Keratinocyte (primary cell): ENCODE results near the gene RPL31. TPM values are rescaled to one million over a fixed set of nuclear protein-coding genes. Genes with fewer than 3 reads are reported as not detected.

Experiments
- DNase-seq: peaks from one replicate; pipeline ENCODE4 v3.0.0-alpha.2; 2011; ENCODE audit warnings: low read depth, missing footprints, low spot score
- FAIRE-seq: peaks from 2 replicates; lab custom pipeline; 2011; peaks lifted over from hg19 to GRCh38; lab: Jason Lieb, UNC
- H2AFZ ChIP-seq: 2 replicates; pipeline ENCODE4 v1.6.0; 2012; ENCODE audit warnings: low read length, control low read depth, inconsistent platforms; ENCODE audit not compliant: control insufficient read depth
- H3K27ac ChIP-seq: 2 replicates; pipeline ENCODE4 v1.5.1; 2011; ENCODE audit warnings: low read length; ENCODE audit not compliant: control insufficient read depth, insufficient read depth
- H3K27me3 ChIP-seq: 3 replicates; pipeline ENCODE4 v1.6.0; 2011; ENCODE audit warnings: low read length; ENCODE audit not compliant: control insufficient read depth, insufficient read depth; ENCODE audit errors: extremely low read depth
- H3K36me3 ChIP-seq, 2 experiments: 2 replicates in 1 of 2; 3 replicates in 1 of 2; pipeline ENCODE4 v1.5.1; 2011; ENCODE audit warnings: low read length in 2 of 2, mild to moderate bottlenecking in 1 of 2; ENCODE audit not compliant: control insufficient read depth in 2 of 2, insufficient read depth in 2 of 2; ENCODE audit errors: extremely low read depth in 1 of 2
- H3K4me1 ChIP-seq: 3 replicates; pipeline ENCODE4 v1.5.1; 2011; ENCODE audit warnings: low read length; ENCODE audit not compliant: control insufficient read depth, insufficient read depth; ENCODE audit errors: extremely low read depth
- H3K4me2 ChIP-seq: 3 replicates; pipeline ENCODE4 v1.6.0; 2011; ENCODE audit warnings: low read depth, low read length; ENCODE audit not compliant: control insufficient read depth, insufficient read depth; ENCODE audit errors: extremely low read depth
- H3K4me3 ChIP-seq, 3 experiments: fragments of 200-600 bp in 1 of 3; sonication (generic) in 1 of 3; 2 replicates in 2 of 3; 3 replicates in 1 of 3; pipeline ENCODE4 v1.5.1; 2011 to 2016; ENCODE audit warnings: low read length in 3 of 3, mild to moderate bottlenecking in 3 of 3, control low read depth in 2 of 3, inconsistent platforms in 1 of 3, low read depth in 1 of 3, mixed read lengths in 1 of 3, mixed run types in 1 of 3, moderate library complexity in 1 of 3; ENCODE audit not compliant: control insufficient read depth in 2 of 3, insufficient read depth in 2 of 3; ENCODE audit errors: extremely low read depth in 1 of 3
- H3K79me2 ChIP-seq: 2 replicates; pipeline ENCODE4 v1.6.0; 2012; ENCODE audit warnings: low read length; ENCODE audit not compliant: control insufficient read depth, insufficient read depth
- H3K9ac ChIP-seq: 3 replicates; pipeline ENCODE4 v1.6.0; 2011; ENCODE audit warnings: low read length; ENCODE audit not compliant: control insufficient read depth, insufficient read depth; ENCODE audit errors: extremely low read depth
- H3K9me1 ChIP-seq: 3 replicates; pipeline ENCODE4 v1.6.0; 2011; ENCODE audit warnings: low read length; ENCODE audit not compliant: control insufficient read depth, insufficient read depth; ENCODE audit errors: extremely low read depth
- H3K9me3 ChIP-seq: 2 replicates; pipeline ENCODE4 v1.5.1; 2012; ENCODE audit warnings: low read depth, low read length; ENCODE audit not compliant: control insufficient read depth
- H4K20me1 ChIP-seq: 3 replicates; pipeline ENCODE4 v1.6.0; 2011; ENCODE audit warnings: low read length; ENCODE audit not compliant: control insufficient read depth, insufficient read depth; ENCODE audit errors: extremely low read depth
- EZH2 ChIP-seq: IDR thresholded peaks from one replicate; pipeline ENCODE4 v1.6.1; 2012; ENCODE audit warnings: inconsistent platforms, mild to moderate bottlenecking, low read length, moderate library complexity
- dilution Hi-C: fragments of 300-500 bp; cut with MboI; formaldehyde crosslinking; loops from one replicate; pipeline ENCODE4 v1.7.0; 2020; ENCODE audit warnings: low sequenced_read_pairs; ENCODE audit not compliant: extremely low pct_ligation_motif_present
- polyA plus RNA-seq, 5 experiments: library from polyadenylated mRNA; depleted of rRNA in 3 of 5; stranded (reverse) in 3 of 5; stranded (forward) in 1 of 5; unstranded in 1 of 5; fragments of >200 nt; gene quantifications; 1 replicate in 1 of 5; 2 replicates in 3 of 5; 3 replicates in 1 of 5; pipeline versions ENCODE4 v1.2.1 to v1.2.3, GENCODE V29; 2011 to 2012; ENCODE audit warnings: missing spikeins in 2 of 5, low read depth in 1 of 5, low replicate concordance in 1 of 5
- TF ChIP-seq, protein P1 (sequence below), 3 experiments: IDR thresholded peaks in 1 of 3; conservative IDR thresholded peaks in 1 of 3; optimal IDR thresholded peaks in 1 of 3; 2 replicates in 2 of 3; 3 replicates in 1 of 3; pipeline versions ENCODE3 to v1.5.1; 2011; ENCODE audit warnings: low read length in 3 of 3, mild to moderate bottlenecking in 3 of 3, moderate library complexity in 2 of 3, control low read depth in 1 of 3, inconsistent platforms in 1 of 3; ENCODE audit not compliant: insufficient read depth in 2 of 3; ENCODE audit errors: extremely low read depth in 1 of 3

The RPL31 gene
- polyA plus RNA-seq, 1 donor (not counting 4 experiments of a cell fraction or from before 2014, with no cell fraction given): 2,795 TPM

DNA sequence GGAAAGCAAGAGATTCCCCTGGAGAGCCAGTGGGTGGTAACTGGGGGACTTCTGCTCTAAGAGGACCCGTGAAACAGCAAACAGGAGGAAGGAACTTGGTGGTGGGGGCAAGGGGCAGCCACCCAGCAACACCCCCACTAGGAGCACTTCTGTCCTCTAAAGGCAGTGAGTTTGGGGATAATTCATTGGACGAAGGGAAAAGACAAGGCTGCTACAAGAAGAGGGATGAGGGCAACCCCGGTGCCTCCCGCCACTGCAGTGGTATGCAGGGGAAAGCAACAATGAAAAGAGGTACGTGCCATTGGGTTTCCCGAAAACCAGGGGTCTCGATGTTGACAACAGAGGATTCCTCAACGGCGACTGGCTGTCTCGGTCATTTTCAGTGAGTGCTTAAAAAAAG, 9.1 kb downstream of the RPL31 start:
- dilution Hi-C loops: no loop called here
- no peak overlapping the region for H3K9ac ChIP-seq
- H3K27ac ChIP-seq: no peak overlapping the region
- no peaks in the 10 kb centered on the region for H3K4me1 ChIP-seq
- H3K79me2 ChIP-seq: peaks cover 8% of the 10 kb centered on the region
- no peaks in the 10 kb centered on the region for H3K9me3 ChIP-seq
- no peaks in the 10 kb centered on the region for H3K27me3 ChIP-seq
- no peak for FAIRE-seq
- TF ChIP-seq EZH2: no peak
- TF ChIP-seq, protein P1, sequence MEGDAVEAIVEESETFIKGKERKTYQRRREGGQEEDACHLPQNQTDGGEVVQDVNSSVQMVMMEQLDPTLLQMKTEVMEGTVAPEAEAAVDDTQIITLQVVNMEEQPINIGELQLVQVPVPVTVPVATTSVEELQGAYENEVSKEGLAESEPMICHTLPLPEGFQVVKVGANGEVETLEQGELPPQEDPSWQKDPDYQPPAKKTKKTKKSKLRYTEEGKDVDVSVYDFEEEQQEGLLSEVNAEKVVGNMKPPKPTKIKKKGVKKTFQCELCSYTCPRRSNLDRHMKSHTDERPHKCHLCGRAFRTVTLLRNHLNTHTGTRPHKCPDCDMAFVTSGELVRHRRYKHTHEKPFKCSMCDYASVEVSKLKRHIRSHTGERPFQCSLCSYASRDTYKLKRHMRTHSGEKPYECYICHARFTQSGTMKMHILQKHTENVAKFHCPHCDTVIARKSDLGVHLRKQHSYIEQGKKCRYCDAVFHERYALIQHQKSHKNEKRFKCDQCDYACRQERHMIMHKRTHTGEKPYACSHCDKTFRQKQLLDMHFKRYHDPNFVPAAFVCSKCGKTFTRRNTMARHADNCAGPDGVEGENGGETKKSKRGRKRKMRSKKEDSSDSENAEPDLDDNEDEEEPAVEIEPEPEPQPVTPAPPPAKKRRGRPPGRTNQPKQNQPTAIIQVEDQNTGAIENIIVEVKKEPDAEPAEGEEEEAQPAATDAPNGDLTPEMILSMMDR (optimal IDR thresholded peaks at IDR 0.05 in 1 of 3, IDR thresholded peaks at IDR 0.05 in 1 of 3, conservative IDR thresholded peaks at IDR 0.05 in 1 of 3; ENCODE audit: extremely low read depth in 1 of 3, insufficient read depth in 2 of 3, low read length in 3 of 3): no peak
- H3K36me3 ChIP-seq: peaks cover 6 to 21% of the 10 kb centered on the region in 2 experiments
- no peak overlapping the region for H3K4me3 ChIP-seq
- no peaks in the 10 kb centered on the region for H3K9me1 ChIP-seq
- DNase-seq: no peak
- no peak overlapping the region for H3K4me2 ChIP-seq
- H2AFZ ChIP-seq: no peak overlapping the region
- peaks cover 6% of the 10 kb centered on the region for H4K20me1 ChIP-seq

DNA sequence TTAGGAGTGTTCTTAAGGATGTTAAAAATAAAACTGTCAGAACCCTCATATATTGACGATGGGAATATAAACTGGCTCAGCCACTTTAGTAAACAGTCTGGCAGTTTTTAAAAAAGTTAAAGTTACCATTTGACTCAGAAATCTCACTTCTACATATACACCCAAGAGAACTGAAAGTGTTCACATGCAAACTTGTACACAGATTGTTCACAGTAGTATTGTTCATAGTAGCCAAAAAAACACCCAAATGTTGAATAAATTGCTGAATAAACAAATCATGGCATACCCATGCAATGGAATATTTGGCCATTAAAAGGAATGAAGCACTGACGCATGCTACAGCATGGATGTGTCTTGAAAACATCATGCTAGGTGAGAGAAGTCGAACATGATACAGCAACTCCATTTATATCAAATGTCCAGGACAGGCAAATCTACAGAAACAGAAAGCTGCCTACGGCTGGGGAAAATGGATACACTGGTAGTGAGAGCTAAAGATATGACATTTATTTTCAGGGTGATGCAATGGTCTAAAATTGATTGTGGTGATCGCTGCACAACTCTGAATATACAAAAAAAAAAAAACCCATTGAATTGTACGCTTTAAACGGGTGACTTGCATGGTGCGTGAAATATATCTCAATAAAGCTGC, 10.1 kb downstream of the RPL31 start:
- H3K27ac ChIP-seq: no peak overlapping the region
- H3K27me3 ChIP-seq: no peaks in the 10 kb centered on the region
- H3K4me3 ChIP-seq: no peak overlapping the region
- H3K9me1 ChIP-seq: no peaks in the 10 kb centered on the region
- no peak for TF ChIP-seq EZH2
- TF ChIP-seq, protein P1 (optimal IDR thresholded peaks at IDR 0.05 in 1 of 3, IDR thresholded peaks at IDR 0.05 in 1 of 3, conservative IDR thresholded peaks at IDR 0.05 in 1 of 3; ENCODE audit: extremely low read depth in 1 of 3, insufficient read depth in 2 of 3, low read length in 3 of 3): no peak
- no peaks in the 10 kb centered on the region for H3K9me3 ChIP-seq
- H2AFZ ChIP-seq: no peak overlapping the region
- no peaks in the 10 kb centered on the region for H3K4me1 ChIP-seq
- peaks cover 2% of the 10 kb centered on the region for H3K79me2 ChIP-seq
- FAIRE-seq: no peak
- H4K20me1 ChIP-seq: peaks cover 6% of the 10 kb centered on the region
- no peak overlapping the region for H3K9ac ChIP-seq
- H3K4me2 ChIP-seq: no peak overlapping the region
- peaks cover 6 to 15% of the 10 kb centered on the region in 2 experiments for H3K36me3 ChIP-seq
- no peak for DNase-seq
- dilution Hi-C loops: no loop called here
